Nasal cavity respiratory epithelium epithelial cell of viscerocranial mucosa (primary cell): ENCODE results near the gene PSMB2. TPM values are rescaled to one million over a fixed set of nuclear protein-coding genes. Genes with fewer than 3 reads are reported as not detected.

Experiments used
- total RNA-seq: library from RNA; depleted of rRNA; stranded (reverse); fragments of >200 nt; gene quantifications from 2 replicates; pipeline ENCODE4 v1.2.3, GENCODE V29; 2014

Gene PSMB2
- total RNA-seq: 14.7 and 24.3 TPM in 2 replicates

GRCh38 chr1:35641233-35641866 is at the start of gene PSMB2:
TSS of gene PSMB2 (minus strand) at chr1:35641526. CDS start at chr1:35641432, 94 bp downstream.

GRCh38 chr1:35573198-35574124 is 67.9 kb downstream of the PSMB2 start, which contains the start of gene TFAP2E:
TSS of gene TFAP2E (plus strand) at chr1:35573314. CDS start at chr1:35573578, 264 bp downstream.

GRCh38 chr1:35557611-35558373 is 83.5 kb downstream of the PSMB2 start, which contains the start of gene NCDN:
TSS of gene NCDN (plus strand) at chr1:35557799. CDS start at chr1:35558191, 392 bp downstream.

GRCh38 chr1:35557118-35557610 is 84.2 kb downstream of the PSMB2 start, which contains the start of gene KIAA0319L:
TSS of gene KIAA0319L (minus strand) at chr1:35557403. CDS start at chr1:35554491, 2,912 bp downstream.

Other genes starting within 250 kb of the PSMB2 start
- gene KIAA0319L, start 84.1 kb downstream of the PSMB2 start, total RNA-seq: 34.2 and 48.7 TPM in 2 replicates
- 13.0 and 26.3 TPM in 2 replicates for gene NCDN, start 83.7 kb downstream of the PSMB2 start, total RNA-seq
- gene TFAP2E, start 68.2 kb downstream of the PSMB2 start, total RNA-seq: 0.21 and 0.34 TPM in 2 replicates
- gene C1orf216, start 77.4 kb upstream of the PSMB2 start, total RNA-seq: 2.4 and 9.1 TPM in 2 replicates
- 0.34 and 0.50 TPM in 2 replicates for gene CLSPN, start 128.5 kb upstream of the PSMB2 start, total RNA-seq
- gene AGO4, start 166.5 kb upstream of the PSMB2 start, total RNA-seq: 13.3 and 22.4 TPM in 2 replicates
- gene AGO1, start 241.7 kb upstream of the PSMB2 start, total RNA-seq: 6.2 and 15.0 TPM in 2 replicates